Activated T-helper 1 cell treated with Interleukin-2 at 50 U/mL for 16 hours (primary cell): ENCODE results near the gene MED25.
A peak's percentile ranks its signal among the peaks of the same experiment; 100 is the strongest.

Experiments
- DNase-seq: peaks from one replicate; pipeline ENCODE4 v3.0.0-alpha.2; 2020; ENCODE audit warnings: low read depth

The MED25 gene

GRCh38 chr19:49858088-49858985 lies 40.2 kb downstream of the MED25 start:
- no peak for DNase-seq

- DNase-seq, result no peak
Observed at GRCh38 chr19:49859682-49860335, 41.7 kb downstream of the MED25 start.

GRCh38 chr19:49860336-49861102 lies 42.4 kb downstream of the MED25 start:
- no peak for DNase-seq

GRCh38 chr19:49861107-49861506 lies 43.0 kb downstream of the MED25 start:
- no peak for DNase-seq

- DNase-seq, result no peak
Observed at GRCh38 chr19:49861541-49862378, 43.7 kb downstream of the MED25 start.

- no peak for DNase-seq
Observed at GRCh38 chr19:49862391-49863253, 44.5 kb downstream of the MED25 start.

GRCh38 chr19:49863254-49863934 lies 45.3 kb downstream of the MED25 start:
- no peak for DNase-seq

GRCh38 chr19:49863935-49864320 lies 45.8 kb downstream of the MED25 start:
- no peak for DNase-seq

- DNase-seq, result no peak
Observed at GRCh38 chr19:49864890-49865289, 46.8 kb downstream of the MED25 start.

- DNase-seq, result peak; percentile 78
Observed at GRCh38 chr19:49866933-49867782, 49.1 kb downstream of the MED25 start, which contains the start of gene PNKP. TSS of gene PNKP (minus strand) at chr19:49867576. CDS start at chr19:49867204, 372 bp downstream.

GRCh38 chr19:49869009-49869483 lies 51.0 kb downstream of the MED25 start:
- no peak for DNase-seq

- peak; percentile 81 for DNase-seq
Observed at GRCh38 chr19:49869484-49870308, 51.6 kb downstream of the MED25 start.

- no peak for DNase-seq
Observed at GRCh38 chr19:49870309-49870901, 52.3 kb downstream of the MED25 start.

- no peak for DNase-seq
Observed at GRCh38 chr19:49871349-49871985, 53.4 kb downstream of the MED25 start.

GRCh38 chr19:49872245-49873128 lies 54.4 kb downstream of the MED25 start:
- DNase-seq, result no peak

GRCh38 chr19:49873129-49873521 lies 55.0 kb downstream of the MED25 start:
- no peak for DNase-seq
